COR-L47 (cell line): ENCODE measurements around the gene ABCA6.
"Not testable (repeated sequence)": the region's sequence is repeated elsewhere in the genome, so short reads cannot be mapped to it uniquely, and the experiment has no call there.

Experiments
- DNase-seq: peaks from one replicate; lab custom pipeline; 2025; lab: John Stamatoyannopoulos, UW

ABCA6 gene

GRCh38 chr17:69073392-69073791, 68.3 kb downstream of the ABCA6 start:
- DNase-seq: not testable (repeated sequence)

- not testable (repeated sequence) for DNase-seq
Measured at GRCh38 chr17:69072803-69073256, 68.9 kb downstream of the ABCA6 start.

- not testable (repeated sequence) for DNase-seq
Measured at GRCh38 chr17:69071233-69071586, 70.5 kb downstream of the ABCA6 start.

GRCh38 chr17:69070378-69071232, 71.1 kb downstream of the ABCA6 start:
- peak; percentile 18 for DNase-seq

- DNase-seq: no peak
Measured at GRCh38 chr17:69069226-69069750, 72.4 kb downstream of the ABCA6 start.

GRCh38 chr17:69067274-69068047, 74.2 kb downstream of the ABCA6 start:
- no peak for DNase-seq

- DNase-seq: no peak
Measured at GRCh38 chr17:69066482-69066881, 75.2 kb downstream of the ABCA6 start.

GRCh38 chr17:69065113-69065512, 76.6 kb downstream of the ABCA6 start:
- DNase-seq: no peak

GRCh38 chr17:69064476-69064875, 77.2 kb downstream of the ABCA6 start:
- DNase-seq: no peak

- no peak for DNase-seq
Measured at GRCh38 chr17:69064001-69064400, 77.7 kb downstream of the ABCA6 start.

- no peak for DNase-seq
Measured at GRCh38 chr17:69062860-69063581, 78.7 kb downstream of the ABCA6 start.

- DNase-seq: no peak
Measured at GRCh38 chr17:69061721-69062556, 79.8 kb downstream of the ABCA6 start.

- peak; percentile 21 for DNase-seq
Measured at GRCh38 chr17:69060822-69061221, 80.9 kb downstream of the ABCA6 start, which contains the start of gene ABCA9. Gene ABCA9 (minus strand): TSS chr17:69060927. CDS start chr17:69051126, 9,801 bp downstream.

- DNase-seq: no peak
Measured at GRCh38 chr17:69059458-69060175, 82.1 kb downstream of the ABCA6 start.

GRCh38 chr17:69058165-69058564, 83.5 kb downstream of the ABCA6 start:
- DNase-seq: no peak

- no peak for DNase-seq
Measured at GRCh38 chr17:69057280-69057679, 84.4 kb downstream of the ABCA6 start.

- no peak for DNase-seq
Measured at GRCh38 chr17:69056179-69056823, 85.4 kb downstream of the ABCA6 start.

- DNase-seq: no peak
Measured at GRCh38 chr17:69055334-69055733, 86.4 kb downstream of the ABCA6 start.

GRCh38 chr17:69050999-69051775, 90.5 kb downstream of the ABCA6 start:
- DNase-seq: no peak
